HEK293 (cell line): ENCODE results near the gene RNF212.

Source experiments
- BCL11A ChIP-seq: fragments of 450-650 bp; formaldehyde crosslinking; IDR thresholded peaks from 2 replicates; pipeline ENCODE4 v1.5.1; 2016; ENCODE audit warnings: low read depth, missing biosample characterization, missing genetic modification characterization
- ZNF24 ChIP-seq: fragments of 450-650 bp; formaldehyde crosslinking; IDR thresholded peaks from 2 replicates; pipeline ENCODE4 v1.5.1; 2016; ENCODE audit warnings: missing biosample characterization, missing genetic modification characterization
- ZNF335 ChIP-seq: fragments of 450-650 bp; formaldehyde crosslinking; conservative IDR thresholded peaks from 2 replicates; pipeline ENCODE4 v1.5.1; 2016; ENCODE audit warnings: missing biosample characterization, missing genetic modification characterization
- ZNF398 ChIP-seq: fragments of 450-650 bp; formaldehyde crosslinking; IDR thresholded peaks from 2 replicates; pipeline ENCODE4 v1.5.1; 2017; ENCODE audit warnings: missing biosample characterization, missing genetic modification characterization
- ZNF707 ChIP-seq: fragments of 450-650 bp; formaldehyde crosslinking; IDR thresholded peaks from 2 replicates; pipeline ENCODE4 v1.5.1; 2016; ENCODE audit warnings: missing biosample characterization, missing genetic modification characterization
- ZNF791 ChIP-seq: fragments of 450-650 bp; formaldehyde crosslinking; IDR thresholded peaks from 2 replicates; pipeline ENCODE4 v1.5.1; 2016; ENCODE audit warnings: missing biosample characterization, missing genetic modification characterization
- TF ChIP-seq, protein P1 (sequence below): fragments of 450-650 bp; formaldehyde crosslinking; IDR thresholded peaks from 2 replicates; pipeline ENCODE4 v1.5.1; 2016; ENCODE audit warnings: missing biosample characterization, missing genetic modification characterization

DNA sequence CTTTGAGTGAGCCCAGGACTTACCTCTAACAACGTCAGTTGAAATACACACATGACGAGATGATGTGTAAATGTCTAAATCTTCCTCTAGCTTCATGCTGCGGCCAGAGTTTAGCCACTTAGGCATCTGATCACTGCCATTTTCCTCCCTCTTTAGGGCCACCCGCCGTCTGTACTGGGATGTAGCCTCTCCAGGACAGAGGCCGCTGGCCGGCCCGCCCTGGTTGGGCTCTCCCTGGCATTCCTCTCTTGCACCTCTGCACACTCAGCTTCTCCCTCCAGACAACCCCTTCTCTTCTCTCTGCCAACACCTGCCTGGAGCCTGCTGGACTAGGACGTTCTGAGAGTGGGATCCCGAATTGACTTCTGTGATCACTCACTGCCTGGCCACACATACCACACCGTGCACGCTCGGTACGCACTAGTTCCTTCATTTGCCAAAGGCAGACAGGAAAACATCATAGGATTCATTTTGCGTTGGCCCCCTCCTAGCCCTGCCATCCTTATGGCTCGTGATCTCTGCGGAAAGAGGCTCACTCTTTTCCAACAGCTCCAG, 33.6 kb downstream of the RNF212 start:
- no peak for TF ChIP-seq ZNF24 (tag by site-specific recombination)
- no peak for TF ChIP-seq ZNF398 (tag by site-specific recombination)
- no peak for TF ChIP-seq ZNF707 (tag by site-specific recombination)
- TF ChIP-seq, protein P1, sequence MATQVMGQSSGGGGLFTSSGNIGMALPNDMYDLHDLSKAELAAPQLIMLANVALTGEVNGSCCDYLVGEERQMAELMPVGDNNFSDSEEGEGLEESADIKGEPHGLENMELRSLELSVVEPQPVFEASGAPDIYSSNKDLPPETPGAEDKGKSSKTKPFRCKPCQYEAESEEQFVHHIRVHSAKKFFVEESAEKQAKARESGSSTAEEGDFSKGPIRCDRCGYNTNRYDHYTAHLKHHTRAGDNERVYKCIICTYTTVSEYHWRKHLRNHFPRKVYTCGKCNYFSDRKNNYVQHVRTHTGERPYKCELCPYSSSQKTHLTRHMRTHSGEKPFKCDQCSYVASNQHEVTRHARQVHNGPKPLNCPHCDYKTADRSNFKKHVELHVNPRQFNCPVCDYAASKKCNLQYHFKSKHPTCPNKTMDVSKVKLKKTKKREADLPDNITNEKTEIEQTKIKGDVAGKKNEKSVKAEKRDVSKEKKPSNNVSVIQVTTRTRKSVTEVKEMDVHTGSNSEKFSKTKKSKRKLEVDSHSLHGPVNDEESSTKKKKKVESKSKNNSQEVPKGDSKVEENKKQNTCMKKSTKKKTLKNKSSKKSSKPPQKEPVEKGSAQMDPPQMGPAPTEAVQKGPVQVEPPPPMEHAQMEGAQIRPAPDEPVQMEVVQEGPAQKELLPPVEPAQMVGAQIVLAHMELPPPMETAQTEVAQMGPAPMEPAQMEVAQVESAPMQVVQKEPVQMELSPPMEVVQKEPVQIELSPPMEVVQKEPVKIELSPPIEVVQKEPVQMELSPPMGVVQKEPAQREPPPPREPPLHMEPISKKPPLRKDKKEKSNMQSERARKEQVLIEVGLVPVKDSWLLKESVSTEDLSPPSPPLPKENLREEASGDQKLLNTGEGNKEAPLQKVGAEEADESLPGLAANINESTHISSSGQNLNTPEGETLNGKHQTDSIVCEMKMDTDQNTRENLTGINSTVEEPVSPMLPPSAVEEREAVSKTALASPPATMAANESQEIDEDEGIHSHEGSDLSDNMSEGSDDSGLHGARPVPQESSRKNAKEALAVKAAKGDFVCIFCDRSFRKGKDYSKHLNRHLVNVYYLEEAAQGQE (tag by site-specific recombination), result no peak
- TF ChIP-seq ZNF791 (tag by site-specific recombination), result no peak
- no peak for TF ChIP-seq BCL11A (tag by site-specific recombination)
- TF ChIP-seq ZNF335 (tag by site-specific recombination), result no peak
